ENCODE results near the gene RIPOR1.

DNA sequence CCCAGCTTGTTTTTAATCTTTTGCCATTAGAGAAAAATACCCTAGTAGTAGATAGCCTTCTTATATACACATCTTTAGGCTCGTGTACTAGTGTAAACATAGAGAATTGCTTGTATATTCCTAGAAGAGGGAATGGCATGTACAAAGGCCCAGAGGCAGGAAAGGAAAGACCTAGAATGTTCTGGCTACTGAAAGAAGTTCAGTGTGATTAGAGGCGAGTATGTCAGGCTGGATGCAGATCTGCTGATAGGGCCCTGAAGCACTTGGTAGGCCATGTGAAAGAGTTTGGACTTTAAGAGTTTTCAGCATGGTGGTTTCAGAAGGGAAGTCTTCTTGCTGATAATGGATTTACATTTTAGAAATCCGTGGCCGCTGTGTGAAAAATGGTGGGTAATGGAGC lies 51.1 kb downstream of the RIPOR1 start:
- TF ChIP-seq NANOG (IDR thresholded peaks at IDR 0.05; ENCODE audit: borderline replicate concordance): no peak
- TF ChIP-seq, protein P1, sequence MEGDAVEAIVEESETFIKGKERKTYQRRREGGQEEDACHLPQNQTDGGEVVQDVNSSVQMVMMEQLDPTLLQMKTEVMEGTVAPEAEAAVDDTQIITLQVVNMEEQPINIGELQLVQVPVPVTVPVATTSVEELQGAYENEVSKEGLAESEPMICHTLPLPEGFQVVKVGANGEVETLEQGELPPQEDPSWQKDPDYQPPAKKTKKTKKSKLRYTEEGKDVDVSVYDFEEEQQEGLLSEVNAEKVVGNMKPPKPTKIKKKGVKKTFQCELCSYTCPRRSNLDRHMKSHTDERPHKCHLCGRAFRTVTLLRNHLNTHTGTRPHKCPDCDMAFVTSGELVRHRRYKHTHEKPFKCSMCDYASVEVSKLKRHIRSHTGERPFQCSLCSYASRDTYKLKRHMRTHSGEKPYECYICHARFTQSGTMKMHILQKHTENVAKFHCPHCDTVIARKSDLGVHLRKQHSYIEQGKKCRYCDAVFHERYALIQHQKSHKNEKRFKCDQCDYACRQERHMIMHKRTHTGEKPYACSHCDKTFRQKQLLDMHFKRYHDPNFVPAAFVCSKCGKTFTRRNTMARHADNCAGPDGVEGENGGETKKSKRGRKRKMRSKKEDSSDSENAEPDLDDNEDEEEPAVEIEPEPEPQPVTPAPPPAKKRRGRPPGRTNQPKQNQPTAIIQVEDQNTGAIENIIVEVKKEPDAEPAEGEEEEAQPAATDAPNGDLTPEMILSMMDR (conservative IDR thresholded peaks at IDR 0.05; ENCODE audit: low read depth in 2 of 2): no peak
- no peak for TF ChIP-seq EZH2 (IDR thresholded peaks at IDR 0.05; ENCODE audit: low read depth, unreplicated experiment)
- no peak for TF ChIP-seq POLR2AphosphoS5 (IDR thresholded peaks at IDR 0.05; ENCODE audit: low read depth)
- no peak for TF ChIP-seq STAT1 (IDR thresholded peaks at IDR 0.05; ENCODE audit: unreplicated experiment)
- TF ChIP-seq, protein P2, sequence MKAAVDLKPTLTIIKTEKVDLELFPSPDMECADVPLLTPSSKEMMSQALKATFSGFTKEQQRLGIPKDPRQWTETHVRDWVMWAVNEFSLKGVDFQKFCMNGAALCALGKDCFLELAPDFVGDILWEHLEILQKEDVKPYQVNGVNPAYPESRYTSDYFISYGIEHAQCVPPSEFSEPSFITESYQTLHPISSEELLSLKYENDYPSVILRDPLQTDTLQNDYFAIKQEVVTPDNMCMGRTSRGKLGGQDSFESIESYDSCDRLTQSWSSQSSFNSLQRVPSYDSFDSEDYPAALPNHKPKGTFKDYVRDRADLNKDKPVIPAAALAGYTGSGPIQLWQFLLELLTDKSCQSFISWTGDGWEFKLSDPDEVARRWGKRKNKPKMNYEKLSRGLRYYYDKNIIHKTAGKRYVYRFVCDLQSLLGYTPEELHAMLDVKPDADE (IDR thresholded peaks at IDR 0.05): no peak
- TF ChIP-seq EZH2phosphoT487 (IDR thresholded peaks at IDR 0.05; ENCODE audit: unreplicated experiment): no peak
- TF ChIP-seq, protein P3, sequence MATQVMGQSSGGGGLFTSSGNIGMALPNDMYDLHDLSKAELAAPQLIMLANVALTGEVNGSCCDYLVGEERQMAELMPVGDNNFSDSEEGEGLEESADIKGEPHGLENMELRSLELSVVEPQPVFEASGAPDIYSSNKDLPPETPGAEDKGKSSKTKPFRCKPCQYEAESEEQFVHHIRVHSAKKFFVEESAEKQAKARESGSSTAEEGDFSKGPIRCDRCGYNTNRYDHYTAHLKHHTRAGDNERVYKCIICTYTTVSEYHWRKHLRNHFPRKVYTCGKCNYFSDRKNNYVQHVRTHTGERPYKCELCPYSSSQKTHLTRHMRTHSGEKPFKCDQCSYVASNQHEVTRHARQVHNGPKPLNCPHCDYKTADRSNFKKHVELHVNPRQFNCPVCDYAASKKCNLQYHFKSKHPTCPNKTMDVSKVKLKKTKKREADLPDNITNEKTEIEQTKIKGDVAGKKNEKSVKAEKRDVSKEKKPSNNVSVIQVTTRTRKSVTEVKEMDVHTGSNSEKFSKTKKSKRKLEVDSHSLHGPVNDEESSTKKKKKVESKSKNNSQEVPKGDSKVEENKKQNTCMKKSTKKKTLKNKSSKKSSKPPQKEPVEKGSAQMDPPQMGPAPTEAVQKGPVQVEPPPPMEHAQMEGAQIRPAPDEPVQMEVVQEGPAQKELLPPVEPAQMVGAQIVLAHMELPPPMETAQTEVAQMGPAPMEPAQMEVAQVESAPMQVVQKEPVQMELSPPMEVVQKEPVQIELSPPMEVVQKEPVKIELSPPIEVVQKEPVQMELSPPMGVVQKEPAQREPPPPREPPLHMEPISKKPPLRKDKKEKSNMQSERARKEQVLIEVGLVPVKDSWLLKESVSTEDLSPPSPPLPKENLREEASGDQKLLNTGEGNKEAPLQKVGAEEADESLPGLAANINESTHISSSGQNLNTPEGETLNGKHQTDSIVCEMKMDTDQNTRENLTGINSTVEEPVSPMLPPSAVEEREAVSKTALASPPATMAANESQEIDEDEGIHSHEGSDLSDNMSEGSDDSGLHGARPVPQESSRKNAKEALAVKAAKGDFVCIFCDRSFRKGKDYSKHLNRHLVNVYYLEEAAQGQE (IDR thresholded peaks at IDR 0.05; ENCODE audit: unreplicated experiment): no peak
- TF ChIP-seq ZNF331 (CRISPR knock-in tag; IDR thresholded peaks at IDR 0.05; ENCODE audit: low read depth): no peak
- TF ChIP-seq CREB1 (CRISPR knock-in tag; IDR thresholded peaks at IDR 0.05; ENCODE audit: low read depth): no peak
- no peak for TF ChIP-seq JUNB (IDR thresholded peaks at IDR 0.05; ENCODE audit: unreplicated experiment)
- no peak for TF ChIP-seq ZNF114 (CRISPR knock-in tag; IDR thresholded peaks at IDR 0.05)

Data from GM23338 (cell line).